Endothelial cell of umbilical vein (primary cell): Measurements from ENCODE around the gene FST. TPM values are rescaled to one million over a fixed set of nuclear protein-coding genes. Genes with fewer than 3 reads are reported as not detected.

Source experiments
- BruUV-seq: library from RNA; stranded (reverse); fragments of 400-500 nt; replicated peaks from 2 replicates; lab custom pipeline; 2021; lab: Mats Ljungman, UMichigan
- CTCF ChIA-PET: fragments of 300-600, 350-600 bp; sonication (Branson Sonifier 250); formaldehyde crosslinking; loops from one replicate; lab custom pipeline; 2021; ENCODE audit warnings: antibody characterized with exemption, inconsistent platforms; lab: Charles Lee
- POLR2A ChIA-PET: fragments of 300-600, 350-600 bp; sonication (Branson Sonifier 250); formaldehyde crosslinking; loops from one replicate; lab custom pipeline; 2021; ENCODE audit warnings: antibody characterized with exemption, inconsistent platforms; lab: Charles Lee
- DNase-seq: peaks from one replicate; pipeline ENCODE4 v3.0.0-alpha.2; 2011; ENCODE audit warnings: low read depth, low spot score
- FAIRE-seq: peaks from 2 replicates; lab custom pipeline; 2011; peaks lifted over from hg19 to GRCh38; lab: Jason Lieb, UNC
- H2AFZ ChIP-seq: 2 replicates; pipeline ENCODE4 v1.6.0; 2012; ENCODE audit warnings: low read depth, low read length, control low read depth, inconsistent platforms
- H3K27ac ChIP-seq: 2 replicates; pipeline ENCODE4 v1.5.1; 2011; ENCODE audit warnings: low read depth, mild to moderate bottlenecking, control low read depth, low read length, moderate library complexity; ENCODE audit not compliant: insufficient read depth
- H3K27me3 ChIP-seq, 2 experiments: 2 replicates each; pipeline versions ENCODE4 v1.6.0 to v1.6.1; 2011; ENCODE audit warnings: low read length in 2 of 2, mixed read lengths in 1 of 2; ENCODE audit not compliant: control insufficient read depth in 2 of 2, insufficient read depth in 2 of 2
- H3K36me3 ChIP-seq, 2 experiments: 2 replicates in 1 of 2; 3 replicates in 1 of 2; pipeline ENCODE4 v1.5.1; 2011; ENCODE audit warnings: low read length in 2 of 2, mild to moderate bottlenecking in 1 of 2, moderate library complexity in 1 of 2; ENCODE audit not compliant: control insufficient read depth in 2 of 2, insufficient read depth in 2 of 2; ENCODE audit errors: extremely low read depth in 1 of 2
- H3K4me1 ChIP-seq: 3 replicates; pipeline ENCODE4 v1.5.1; 2011; ENCODE audit warnings: mild to moderate bottlenecking, low read length; ENCODE audit not compliant: control insufficient read depth, insufficient read depth; ENCODE audit errors: extremely low read depth
- H3K4me2 ChIP-seq: 2 replicates; pipeline ENCODE4 v1.6.1; 2011; ENCODE audit warnings: low read length, control low read depth, mixed read lengths; ENCODE audit not compliant: insufficient read depth
- H3K4me3 ChIP-seq, 3 experiments: fragments of 200-600 bp in 1 of 3; sonication (generic), shearing (Covaris generic) in 1 of 3; replicated peaks in 1 of 3; 2 replicates each; pipeline ENCODE4 v1.5.1; 2011 to 2016; ENCODE audit warnings: control low read depth in 3 of 3, low read length in 3 of 3, mild to moderate bottlenecking in 2 of 3, inconsistent platforms in 1 of 3, low read depth in 1 of 3, moderate library complexity in 1 of 3; ENCODE audit not compliant: insufficient read depth in 1 of 3
- H3K79me2 ChIP-seq: 2 replicates; pipeline ENCODE4 v1.6.0; 2012; ENCODE audit warnings: low read length, inconsistent platforms; ENCODE audit not compliant: control insufficient read depth, insufficient read depth
- H3K9ac ChIP-seq: replicated peaks from 2 replicates; pipeline ENCODE3; 2011; ENCODE audit warnings: low read length, control low read depth; ENCODE audit not compliant: insufficient read depth; ENCODE audit errors: extremely low read depth
- H3K9me1 ChIP-seq: replicated peaks from 3 replicates; pipeline ENCODE4 v1.6.0; 2011; ENCODE audit warnings: mild to moderate bottlenecking, low read length; ENCODE audit not compliant: control insufficient read depth, insufficient read depth; ENCODE audit errors: extremely low read depth
- H3K9me3 ChIP-seq: replicated peaks from 2 replicates; pipeline ENCODE4 v1.5.1; 2012; ENCODE audit warnings: low read length, inconsistent platforms; ENCODE audit not compliant: control insufficient read depth, insufficient read depth
- H4K20me1 ChIP-seq: replicated peaks from 2 replicates; pipeline ENCODE3; 2011; ENCODE audit warnings: mild to moderate bottlenecking, low read length; ENCODE audit not compliant: control insufficient read depth, insufficient read depth; ENCODE audit errors: extremely low read depth
- CTCF ChIP-seq, 2 donors: IDR thresholded peaks; 1 replicate in 1 of 2; 2 replicates in 1 of 2; pipeline ENCODE4 v1.5.1; 2011; ENCODE audit warnings: low read length in 2 of 2, mild to moderate bottlenecking in 2 of 2, moderate library complexity in 2 of 2, control low read depth in 1 of 2, inconsistent platforms in 1 of 2, low read depth in 1 of 2; ENCODE audit not compliant: insufficient read depth in 1 of 2; ENCODE audit errors: extremely low read depth in 1 of 2
- EZH2 ChIP-seq: IDR thresholded peaks from 2 replicates; pipeline ENCODE4 v1.6.1; 2012; ENCODE audit warnings: borderline replicate concordance, low read depth, mild to moderate bottlenecking, moderate library complexity, low read length, inconsistent platforms; ENCODE audit not compliant: severe bottlenecking
- FOS ChIP-seq: IDR thresholded peaks from 2 replicates; pipeline ENCODE4 v1.6.1; 2011; ENCODE audit warnings: mild to moderate bottlenecking, low read length, moderate library complexity, borderline replicate concordance; ENCODE audit not compliant: insufficient read depth
- GATA2 ChIP-seq: IDR thresholded peaks from 2 replicates; pipeline ENCODE4 v1.7.0; 2011; ENCODE audit warnings: low read depth, mild to moderate bottlenecking, moderate library complexity, mixed read lengths, low read length; ENCODE audit not compliant: insufficient read length, insufficient read depth
- JUN ChIP-seq: IDR thresholded peaks from 2 replicates; pipeline ENCODE4 v1.6.1; 2011; ENCODE audit warnings: borderline replicate concordance, low read depth; ENCODE audit not compliant: insufficient read length, insufficient read depth
- MAX ChIP-seq: IDR thresholded peaks from 2 replicates; pipeline ENCODE4 v1.6.1; 2011; ENCODE audit not compliant: insufficient read depth, insufficient read length
- MYC ChIP-seq: IDR thresholded peaks from one replicate; pipeline ENCODE4 v1.6.1; 2011; ENCODE audit warnings: mild to moderate bottlenecking, low read depth, low read length
- POLR2A ChIP-seq: IDR thresholded peaks from 2 replicates; pipeline ENCODE4 v1.6.1; 2012; ENCODE audit warnings: low read depth, mild to moderate bottlenecking, control low read depth, low read length
- POLR2AphosphoS5 ChIP-seq: IDR thresholded peaks from 2 replicates; pipeline ENCODE4 v1.6.1; 2012; ENCODE audit warnings: low read depth, mild to moderate bottlenecking, control low read depth, low read length, moderate library complexity; ENCODE audit not compliant: insufficient read depth
- dilution Hi-C: fragments of 300-500 bp; cut with MboI; formaldehyde crosslinking; loops from one replicate; pipeline ENCODE4 v1.15.0; 2019; ENCODE audit warnings: low sequenced_read_pairs; ENCODE audit not compliant: extremely low pct_ligation_motif_present
- intact Hi-C: fragments of 100-400 bp; cut with micrococcal nuclease; formaldehyde crosslinking; loops from one replicate; pipeline ENCODE4 v1.10.0; 2022
- polyA plus RNA-seq, 4 experiments: library from polyadenylated mRNA; depleted of rRNA in 3 of 4; stranded (reverse) in 3 of 4; unstranded in 1 of 4; fragments of >200 nt; gene quantifications; 2 replicates each; pipeline versions ENCODE4 v1.2.1 to v1.2.3, GENCODE V29; 2011 to 2012; ENCODE audit warnings: missing spikeins in 1 of 4
- total RNA-seq: library from RNA; stranded (reverse); gene quantifications from 2 replicates; pipeline ENCODE4 v1.2.3, GENCODE V29; 2021

Gene FST
- total and polyA plus RNA-seq, 2 donors (not counting 3 experiments of a cell fraction or from before 2014, with no cell fraction given) = 20.8 to 46.0 TPM

- Histone ChIP-seq H3K36me3 (no peaks in the 10 kb centered on the region), H3K27ac (no peak overlapping the region), H3K4me3 (no peak overlapping the region), H4K20me1 (no peaks in the 10 kb centered on the region), H3K9me1 (no peaks in the 10 kb centered on the region), H3K4me1 (no peaks in the 10 kb centered on the region), H3K27me3 (no peaks in the 10 kb centered on the region), H2AFZ (no peak overlapping the region), H3K4me2 (no peak overlapping the region), H3K9me3 (no peaks in the 10 kb centered on the region), H3K9ac (no peak overlapping the region), H3K79me2 (no peaks in the 10 kb centered on the region)
- intact Hi-C loops (no loop called here), dilution Hi-C loops (no loop called here)
- FAIRE-seq = no peak
- no peak for DNase-seq
- no peak for TF ChIP-seq MAX
- no peak for TF ChIP-seq EZH2
- TF ChIP-seq MYC = no peak
- TF ChIP-seq GATA2 = no peak
- BruUV-seq = no TSS peak
- POLR2A ChIA-PET = no interaction called here
- CTCF ChIA-PET = no interaction called here
Observed at GRCh38 chr5:53515988-53516387, 35.6 kb downstream of the FST start.

DNA sequence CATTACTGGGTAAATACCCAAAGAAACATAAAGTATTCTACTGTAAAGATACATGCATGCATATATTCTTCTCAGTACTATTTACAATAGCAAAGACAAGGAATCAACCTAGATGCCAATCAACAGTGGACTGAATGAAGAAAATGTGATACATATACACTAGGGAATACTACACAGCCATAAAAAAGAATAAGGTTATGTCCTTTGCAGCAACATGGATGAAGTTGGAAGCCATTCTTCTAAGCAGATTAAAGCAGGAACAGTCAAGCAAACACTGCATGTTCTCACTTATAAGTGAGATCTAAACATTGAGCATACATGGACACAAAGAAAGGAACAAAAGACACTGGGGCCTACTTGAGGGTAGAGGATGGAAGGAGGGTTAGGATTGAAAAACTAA is 40.4 kb downstream of the FST start:
- no peak for TF ChIP-seq JUN
- TF ChIP-seq POLR2AphosphoS5 = no peak
- TF ChIP-seq GATA2 = no peak
- TF ChIP-seq POLR2A = no peak
- no peak for TF ChIP-seq CTCF (IDR thresholded peaks at IDR 0.05; ENCODE audit: extremely low read depth in 1 of 2, insufficient read depth in 1 of 2, low read depth in 1 of 2, low read length in 2 of 2)
- TF ChIP-seq MYC = no peak
- no peak for TF ChIP-seq FOS
- no peak for TF ChIP-seq EZH2
- no peak for TF ChIP-seq MAX
- no peaks in the 10 kb centered on the region for H3K36me3 ChIP-seq
- H3K9me3 ChIP-seq = no peaks in the 10 kb centered on the region
- no peak overlapping the region for H2AFZ ChIP-seq
- CTCF ChIA-PET = no interaction called here
- H4K20me1 ChIP-seq = no peaks in the 10 kb centered on the region
- BruUV-seq = no TSS peak
- no peaks in the 10 kb centered on the region for H3K27me3 ChIP-seq
- dilution Hi-C loops (no loop called here), intact Hi-C loops (no loop called here)
- no peak overlapping the region for H3K27ac ChIP-seq
- DNase-seq = no peak
- no peaks in the 10 kb centered on the region for H3K9me1 ChIP-seq
- H3K4me1 ChIP-seq = no peaks in the 10 kb centered on the region
- no peaks in the 10 kb centered on the region for H3K79me2 ChIP-seq
- no peak overlapping the region for H3K9ac ChIP-seq
- no peak for FAIRE-seq
- no peak overlapping the region for H3K4me3 ChIP-seq
- POLR2A ChIA-PET = no interaction called here
- H3K4me2 ChIP-seq = no peak overlapping the region
